WTC11 (cell line): ENCODE data around the gene IL12RB2.

Experiments
- CREM ChIP-seq: sonication (generic); formaldehyde crosslinking; IDR thresholded peaks from 2 replicates; pipeline ENCODE4 v1.8.1; 2022; ENCODE audit warnings: mild to moderate bottlenecking, missing genetic modification reagents, moderate library complexity
- FOXJ3 ChIP-seq: sonication (generic); formaldehyde crosslinking; IDR thresholded peaks from 2 replicates; pipeline ENCODE4 v1.9.0; 2021; ENCODE audit warnings: missing genetic modification reagents, mild to moderate bottlenecking, borderline replicate concordance
- FOXP1 ChIP-seq: sonication (generic); formaldehyde crosslinking; IDR thresholded peaks from 2 replicates; pipeline ENCODE4 v1.8.0; 2022; ENCODE audit warnings: missing genetic modification reagents, mild to moderate bottlenecking, moderate library complexity, borderline replicate concordance
- JUN ChIP-seq: sonication (generic); formaldehyde crosslinking; IDR thresholded peaks from 2 replicates; pipeline ENCODE4 v1.8.0; 2023; ENCODE audit warnings: mild to moderate bottlenecking, missing genetic modification reagents
- NFYB ChIP-seq: sonication (generic); formaldehyde crosslinking; conservative IDR thresholded peaks from 2 replicates; pipeline ENCODE4 v1.8.0; 2022; ENCODE audit warnings: low read depth, missing genetic modification reagents
- SOX15 ChIP-seq: fragments of 250-450 bp; sonication (Bioruptor Pico); IDR thresholded peaks from 2 replicates; pipeline ENCODE4 v1.9.0; 2021; ENCODE audit warnings: mild to moderate bottlenecking
- SP1 ChIP-seq: sonication (generic); formaldehyde crosslinking; conservative IDR thresholded peaks from 2 replicates; pipeline ENCODE4 v1.8.1; 2022; ENCODE audit warnings: missing genetic modification reagents
- TEAD1 ChIP-seq: sonication (generic); formaldehyde crosslinking; IDR thresholded peaks from 2 replicates; pipeline ENCODE4 v1.8.0; 2022; ENCODE audit warnings: mild to moderate bottlenecking, missing genetic modification reagents
- ZNF121 ChIP-seq: sonication (generic); formaldehyde crosslinking; IDR thresholded peaks from 2 replicates; pipeline ENCODE4 v1.8.0; 2023; ENCODE audit warnings: missing genetic modification reagents
- TF ChIP-seq, protein P1 (sequence below): fragments of 200-600 bp; IDR thresholded peaks from 2 replicates; pipeline ENCODE4 v1.8.0; 2022; ENCODE audit warnings: antibody characterized with exemption
- TF ChIP-seq, protein P2 (sequence below): sonication (generic); formaldehyde crosslinking; IDR thresholded peaks from 2 replicates; pipeline ENCODE4 v1.8.1; 2023; ENCODE audit warnings: mild to moderate bottlenecking, moderate library complexity, missing genetic modification reagents

DNA sequence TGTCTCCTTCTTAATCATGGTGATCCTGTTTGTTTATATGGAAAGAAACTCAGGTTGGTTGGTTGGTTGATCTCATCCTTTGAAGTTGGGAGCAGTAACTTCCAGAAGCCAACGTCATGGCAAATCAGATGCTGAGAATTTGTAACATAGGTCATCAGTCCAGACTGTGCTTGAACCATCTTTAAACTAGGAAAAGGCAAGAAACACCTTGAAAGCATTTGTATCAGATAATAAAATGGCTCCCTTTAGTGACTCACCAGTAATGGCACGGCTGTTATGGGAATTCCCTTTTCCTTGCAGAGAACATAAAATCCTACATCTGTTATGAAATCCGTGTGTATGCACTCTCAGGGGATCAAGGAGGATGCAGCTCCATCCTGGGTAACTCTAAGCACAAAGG is 64.5 kb downstream of the IL12RB2 start:
- TF ChIP-seq SOX15, result no peak
- TF ChIP-seq NFYB (CRISPR knock-in tag), result no peak
- TF ChIP-seq CREM, result no peak
- TF ChIP-seq, protein P1, sequence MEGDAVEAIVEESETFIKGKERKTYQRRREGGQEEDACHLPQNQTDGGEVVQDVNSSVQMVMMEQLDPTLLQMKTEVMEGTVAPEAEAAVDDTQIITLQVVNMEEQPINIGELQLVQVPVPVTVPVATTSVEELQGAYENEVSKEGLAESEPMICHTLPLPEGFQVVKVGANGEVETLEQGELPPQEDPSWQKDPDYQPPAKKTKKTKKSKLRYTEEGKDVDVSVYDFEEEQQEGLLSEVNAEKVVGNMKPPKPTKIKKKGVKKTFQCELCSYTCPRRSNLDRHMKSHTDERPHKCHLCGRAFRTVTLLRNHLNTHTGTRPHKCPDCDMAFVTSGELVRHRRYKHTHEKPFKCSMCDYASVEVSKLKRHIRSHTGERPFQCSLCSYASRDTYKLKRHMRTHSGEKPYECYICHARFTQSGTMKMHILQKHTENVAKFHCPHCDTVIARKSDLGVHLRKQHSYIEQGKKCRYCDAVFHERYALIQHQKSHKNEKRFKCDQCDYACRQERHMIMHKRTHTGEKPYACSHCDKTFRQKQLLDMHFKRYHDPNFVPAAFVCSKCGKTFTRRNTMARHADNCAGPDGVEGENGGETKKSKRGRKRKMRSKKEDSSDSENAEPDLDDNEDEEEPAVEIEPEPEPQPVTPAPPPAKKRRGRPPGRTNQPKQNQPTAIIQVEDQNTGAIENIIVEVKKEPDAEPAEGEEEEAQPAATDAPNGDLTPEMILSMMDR, result no peak
- no peak for TF ChIP-seq FOXP1 (CRISPR knock-in tag)
- TF ChIP-seq TEAD1 (CRISPR knock-in tag), result no peak
- no peak for TF ChIP-seq SP1 (CRISPR knock-in tag)
- TF ChIP-seq, protein P2, sequence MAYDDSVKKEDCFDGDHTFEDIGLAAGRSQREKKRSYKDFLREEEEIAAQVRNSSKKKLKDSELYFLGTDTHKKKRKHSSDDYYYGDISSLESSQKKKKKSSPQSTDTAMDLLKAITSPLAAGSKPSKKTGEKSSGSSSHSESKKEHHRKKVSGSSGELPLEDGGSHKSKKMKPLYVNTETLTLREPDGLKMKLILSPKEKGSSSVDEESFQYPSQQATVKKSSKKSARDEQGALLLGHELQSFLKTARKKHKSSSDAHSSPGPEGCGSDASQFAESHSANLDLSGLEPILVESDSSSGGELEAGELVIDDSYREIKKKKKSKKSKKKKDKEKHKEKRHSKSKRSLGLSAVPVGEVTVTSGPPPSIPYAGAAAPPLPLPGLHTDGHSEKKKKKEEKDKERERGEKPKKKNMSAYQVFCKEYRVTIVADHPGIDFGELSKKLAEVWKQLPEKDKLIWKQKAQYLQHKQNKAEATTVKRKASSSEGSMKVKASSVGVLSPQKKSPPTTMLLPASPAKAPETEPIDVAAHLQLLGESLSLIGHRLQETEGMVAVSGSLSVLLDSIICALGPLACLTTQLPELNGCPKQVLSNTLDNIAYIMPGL, result no peak
- no peak for TF ChIP-seq JUN (CRISPR knock-in tag)
- TF ChIP-seq ZNF121 (CRISPR knock-in tag), result no peak
- no peak for TF ChIP-seq FOXJ3 (CRISPR knock-in tag)
